OCI-LY1 (cell line): ENCODE data around the gene MSMP.

Experiments used
- CTCF ChIP-seq: fragments of 200-600 bp; sonication (generic), shearing (Covaris generic); IDR thresholded peaks from 2 replicates; pipeline ENCODE4 v1.5.1; 2017; ENCODE audit warnings: mild to moderate bottlenecking, antibody characterized with exemption, low read length, moderate library complexity, mixed read lengths
- EZH2 ChIP-seq: fragments of 200-600 bp; sonication (generic), shearing (Covaris generic); IDR thresholded peaks from 2 replicates; pipeline ENCODE4 v1.8.0; 2017; ENCODE audit warnings: borderline replicate concordance, mixed run types, mild to moderate bottlenecking, antibody characterized with exemption, low read length, moderate library complexity, mixed read lengths

GRCh38 chr9:35723426-35723825, 30.6 kb downstream of the MSMP start:
- TF ChIP-seq CTCF (no peak), EZH2 (no peak)
